CD14-positive monocyte (primary cell): ENCODE data around the gene SLC23A1. TPM values are rescaled to one million over a fixed set of nuclear protein-coding genes. Genes with fewer than 3 reads are reported as not detected.

Experiments used
- DNase-seq, 3 donors: peaks; one replicate each; pipeline ENCODE4 v3.0.0-alpha.2; 2011 to 2022
- H2AFZ ChIP-seq: 2 replicates; pipeline ENCODE4 v1.6.0; 2012; ENCODE audit warnings: mild to moderate bottlenecking, low read depth, low read length, inconsistent platforms; ENCODE audit not compliant: insufficient read depth, poor library complexity, severe bottlenecking
- H3K27ac ChIP-seq, 2 donors: 1 replicate in 1 of 2; 2 replicates in 1 of 2; pipeline ENCODE4 v1.5.1; 2012 to 2013; ENCODE audit warnings: low read length in 2 of 2, control low read depth in 1 of 2, inconsistent platforms in 1 of 2, low read depth in 1 of 2, mild to moderate bottlenecking in 1 of 2
- H3K27me3 ChIP-seq, 2 donors: one replicate each; pipeline versions ENCODE4 v1.6.0 to v1.6.1; 2011 to 2013; ENCODE audit warnings: low read length in 2 of 2; ENCODE audit not compliant: control insufficient read depth in 2 of 2, insufficient read depth in 2 of 2
- H3K36me3 ChIP-seq, 2 donors: replicated peaks in 1 of 2; 1 replicate in 1 of 2; 2 replicates in 1 of 2; pipeline versions ENCODE4 v1.5.1 to v1.6.1; 2012 to 2013; ENCODE audit warnings: low read length in 2 of 2, control low read depth in 1 of 2, inconsistent platforms in 1 of 2, mild to moderate bottlenecking in 1 of 2; ENCODE audit not compliant: insufficient read depth in 2 of 2, control insufficient read depth in 1 of 2
- H3K4me1 ChIP-seq, 2 donors: 1 replicate in 1 of 2; 2 replicates in 1 of 2; pipeline versions ENCODE4 v1.5.1 to v1.6.1; 2012 to 2013; ENCODE audit warnings: low read length in 2 of 2, control low read depth in 1 of 2, inconsistent platforms in 1 of 2, mild to moderate bottlenecking in 1 of 2, moderate library complexity in 1 of 2; ENCODE audit not compliant: insufficient read depth in 2 of 2, control insufficient read depth in 1 of 2
- H3K4me2 ChIP-seq: replicated peaks from 2 replicates; pipeline ENCODE3; 2012; ENCODE audit warnings: low read length, moderate library complexity, mild to moderate bottlenecking; ENCODE audit not compliant: poor library complexity, severe bottlenecking; ENCODE audit errors: extremely low read depth
- H3K4me3 ChIP-seq, 3 experiments: fragments of 200-600 bp in 1 of 3; sonication (generic) in 1 of 3; replicated peaks in 1 of 3; 1 replicate in 2 of 3; 2 replicates in 1 of 3; pipeline ENCODE4 v1.5.1; 2011 to 2013; ENCODE audit warnings: low read length in 3 of 3, mild to moderate bottlenecking in 3 of 3, control low read depth in 2 of 3, low read depth in 2 of 3, inconsistent platforms in 1 of 3, moderate library complexity in 1 of 3
- H3K79me2 ChIP-seq: 2 replicates; pipeline ENCODE4 v1.6.0; 2012; ENCODE audit warnings: mild to moderate bottlenecking, control low read depth, inconsistent platforms, low read length, moderate library complexity; ENCODE audit not compliant: insufficient read depth
- H3K9ac ChIP-seq: 2 replicates; pipeline ENCODE4 v1.6.0; 2017; ENCODE audit warnings: low read length, mild to moderate bottlenecking; ENCODE audit not compliant: insufficient read depth, poor library complexity, severe bottlenecking
- H3K9me3 ChIP-seq, 2 donors: replicated peaks in 1 of 2; 1 replicate in 1 of 2; 2 replicates in 1 of 2; pipeline versions ENCODE4 v1.5.1 to v1.6.1; 2012 to 2013; ENCODE audit warnings: low read length in 2 of 2, control low read depth in 1 of 2; ENCODE audit not compliant: control insufficient read depth in 1 of 2, insufficient read depth in 1 of 2
- H4K20me1 ChIP-seq: 2 replicates; pipeline ENCODE4 v1.6.0; 2012; ENCODE audit warnings: mild to moderate bottlenecking, low read length, control low read depth, moderate library complexity; ENCODE audit not compliant: insufficient read depth
- H3K27ac Mint-ChIP-seq, 7 donors: one replicate each; pipeline ENCODE4 v1.8.0; 2020; ENCODE audit warnings: mild to moderate bottlenecking in 7 of 7, mixed read lengths in 7 of 7, moderate library complexity in 6 of 7, inconsistent platforms in 2 of 7
- H3K27me3 Mint-ChIP-seq, 3 donors: one replicate each; pipeline ENCODE4 v1.8.0; 2021 to 2022; ENCODE audit warnings: low read depth in 3 of 3, mild to moderate bottlenecking in 3 of 3, mixed read lengths in 3 of 3, moderate library complexity in 3 of 3, inconsistent platforms in 1 of 3
- H3K36me3 Mint-ChIP-seq, 2 donors: one replicate each; pipeline ENCODE4 v1.8.0; 2020; ENCODE audit warnings: mixed read lengths in 2 of 2, inconsistent platforms in 1 of 2, mild to moderate bottlenecking in 1 of 2
- H3K4me1 Mint-ChIP-seq: one replicate; pipeline ENCODE4 v1.8.0; 2020; ENCODE audit warnings: mild to moderate bottlenecking, mixed read lengths
- H3K4me3 Mint-ChIP-seq, 2 donors: one replicate each; pipeline ENCODE4 v1.8.0; 2020; ENCODE audit warnings: mild to moderate bottlenecking in 2 of 2, mixed read lengths in 2 of 2, moderate library complexity in 1 of 2
- H3K9me3 Mint-ChIP-seq, 7 donors: one replicate each; pipeline ENCODE4 v1.8.0; 2020 to 2022; ENCODE audit warnings: mixed read lengths in 7 of 7, mild to moderate bottlenecking in 6 of 7, moderate library complexity in 6 of 7, inconsistent platforms in 2 of 7
- CTCF ChIP-seq: fragments of 200-600 bp; IDR thresholded peaks from one replicate; pipeline ENCODE4 v1.8.0; 2022; ENCODE audit warnings: antibody characterized with exemption, mild to moderate bottlenecking
- WGBS: methylation state at CpG from one replicate; pipeline ENCODE4 v1.1.5; 2013; ENCODE audit warnings: missing lambda C conversion rate; ENCODE audit not compliant: insufficient coverage; 5-methylcytosine and 5-hydroxymethylcytosine counted together
- intact Hi-C, 2 donors: fragments of 100-400 bp; cut with micrococcal nuclease; formaldehyde crosslinking; loops; one replicate each; pipeline versions ENCODE4 v1.15.0 to v1.15.1; 2023
- polyA plus RNA-seq, 3 donors: library from polyadenylated mRNA; depleted of rRNA in 1 of 3; unstranded in 2 of 3; stranded (reverse) in 1 of 3; fragments of 300-500 nt in 2 of 3; fragments of >200 nt in 1 of 3; fragmentation: Illumina TruSeq in 2 of 3; gene quantifications; 1 replicate in 2 of 3; 2 replicates in 1 of 3; pipeline ENCODE4 v1.2.3, GENCODE V29; 2012 to 2021

SLC23A1 gene
- polyA plus RNA-seq, 3 donors, result not detected

- Histone ChIP-seq H3K27ac (no peak overlapping the region), H3K4me1 (no peaks in the 10 kb centered on the region), H4K20me1 (no peaks in the 10 kb centered on the region), H3K27me3 (no peaks in the 10 kb centered on the region), H3K79me2 (no peaks in the 10 kb centered on the region), H2AFZ (no peak overlapping the region), H3K9me3 (no peaks in the 10 kb centered on the region), H3K36me3 (peaks cover 9 to 26% of the 10 kb centered on the region in 2 donors), H3K4me2 (no peak overlapping the region), H3K9ac (no peak overlapping the region), H3K4me3 (no peak overlapping the region)
- TF ChIP-seq CTCF, result no peak
- Mint-ChIP-seq H3K9me3 (peaks cover 0 to 3% (median 0%) of the 10 kb centered on the region in 7 donors), H3K27ac (no peak overlapping the region), H3K27me3 (peaks cover 0 to 12% (median 0%) of the 10 kb centered on the region in 3 donors), H3K4me1 (no peaks in the 10 kb centered on the region), H3K4me3 (no peak overlapping the region), H3K36me3 (peaks cover 23 to 37% of the 10 kb centered on the region in 2 donors)
- intact Hi-C loops, result no loop called here
- 100% methylated on average over 1 of the region's 7 CpGs for WGBS
- DNase-seq, result no peak
These were observed 6.7 kb downstream of the SLC23A1 start for GRCh38 chr5:139376364-139376763.

- Histone ChIP-seq H3K4me2 (no peak overlapping the region), H3K79me2 (no peaks in the 10 kb centered on the region), H3K4me3 (no peak overlapping the region), H4K20me1 (peaks cover 2% of the 10 kb centered on the region), H2AFZ (no peak overlapping the region), H3K27ac (no peak overlapping the region), H3K9ac (no peak overlapping the region), H3K36me3 (peaks cover 15 to 37% of the 10 kb centered on the region in 2 donors), H3K9me3 (no peaks in the 10 kb centered on the region), H3K27me3 (no peaks in the 10 kb centered on the region), H3K4me1 (no peaks in the 10 kb centered on the region)
- WGBS, result 100% methylated on average over 1 of the region's 2 CpGs
- H3K27ac Mint-ChIP-seq, result no peak overlapping the region
- H3K9me3 Mint-ChIP-seq, result peaks cover 0 to 3% (median 0%) of the 10 kb centered on the region in 7 donors
- peaks cover 28 to 50% of the 10 kb centered on the region in 2 donors for H3K36me3 Mint-ChIP-seq
- H3K4me1 Mint-ChIP-seq, result no peaks in the 10 kb centered on the region
- no peak for DNase-seq
- intact Hi-C loops, result no loop called here
- no peak overlapping the region for H3K4me3 Mint-ChIP-seq
- H3K27me3 Mint-ChIP-seq, result peaks cover 0 to 12% (median 0%) of the 10 kb centered on the region in 3 donors
- no peak for TF ChIP-seq CTCF
These were observed 8.2 kb downstream of the SLC23A1 start for GRCh38 chr5:139374909-139375308.
